ENCODE measurements around the gene CDC42BPB. TPM values are rescaled to one million over a fixed set of nuclear protein-coding genes. Genes with fewer than 3 reads are reported as not detected.

CDC42BPB gene
- polyA plus RNA-seq, 1 of the 3 experiments (the other 2 are of a cell fraction): 61.6 TPM

DNA sequence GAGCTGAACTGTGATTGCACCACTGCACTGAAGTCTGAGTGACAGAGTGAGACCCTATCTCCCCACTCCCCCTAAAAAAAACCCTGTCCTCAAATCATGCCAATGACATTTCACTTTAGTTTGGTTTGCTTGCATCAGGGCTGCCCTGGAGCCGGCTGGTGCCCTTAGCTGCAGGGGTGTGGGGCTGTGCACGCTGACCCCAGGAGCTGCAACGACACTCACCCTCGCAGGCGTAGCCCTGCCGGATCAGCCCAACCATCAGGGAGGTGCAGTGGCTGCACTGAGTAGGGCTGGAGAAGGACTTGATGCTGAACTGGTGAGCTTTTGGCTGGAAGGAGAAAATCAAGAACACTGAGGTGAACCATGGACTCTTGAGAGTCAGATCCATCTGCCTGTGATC is 105.1 kb downstream of the CDC42BPB start:
- H3K9me2 ChIP-seq: no peaks in the 10 kb centered on the region
- CTCF ChIA-PET: no interaction called here
- 89% methylated on average over 4 of the region's 6 CpGs for WGBS (ENCODE audit: low lambda C conversion rate)
- no peaks in the 10 kb centered on the region for H3F3A ChIP-seq (replicated peaks; ENCODE audit: insufficient read depth)
- H3K4me1 ChIP-seq (ENCODE audit: control insufficient read depth in 1 of 2, insufficient read depth in 2 of 2, low read depth in 1 of 2, low read length in 1 of 2): peaks cover 3 to 10% of the 10 kb centered on the region in 2 experiments; a peak in 1 of 4 replicates
- no peak for DNase-seq
- TF ChIP-seq FOXJ3 (CRISPR knock-in tag; IDR thresholded peaks at IDR 0.05): no peak
- no peak for TF ChIP-seq SIN3A (IDR thresholded peaks at IDR 0.05; ENCODE audit: borderline replicate concordance, low read depth, low read length)
- no peak for TF ChIP-seq EZH2phosphoT487 (IDR thresholded peaks at IDR 0.05; ENCODE audit: borderline replicate concordance, low read depth)
- TF ChIP-seq, protein P1, sequence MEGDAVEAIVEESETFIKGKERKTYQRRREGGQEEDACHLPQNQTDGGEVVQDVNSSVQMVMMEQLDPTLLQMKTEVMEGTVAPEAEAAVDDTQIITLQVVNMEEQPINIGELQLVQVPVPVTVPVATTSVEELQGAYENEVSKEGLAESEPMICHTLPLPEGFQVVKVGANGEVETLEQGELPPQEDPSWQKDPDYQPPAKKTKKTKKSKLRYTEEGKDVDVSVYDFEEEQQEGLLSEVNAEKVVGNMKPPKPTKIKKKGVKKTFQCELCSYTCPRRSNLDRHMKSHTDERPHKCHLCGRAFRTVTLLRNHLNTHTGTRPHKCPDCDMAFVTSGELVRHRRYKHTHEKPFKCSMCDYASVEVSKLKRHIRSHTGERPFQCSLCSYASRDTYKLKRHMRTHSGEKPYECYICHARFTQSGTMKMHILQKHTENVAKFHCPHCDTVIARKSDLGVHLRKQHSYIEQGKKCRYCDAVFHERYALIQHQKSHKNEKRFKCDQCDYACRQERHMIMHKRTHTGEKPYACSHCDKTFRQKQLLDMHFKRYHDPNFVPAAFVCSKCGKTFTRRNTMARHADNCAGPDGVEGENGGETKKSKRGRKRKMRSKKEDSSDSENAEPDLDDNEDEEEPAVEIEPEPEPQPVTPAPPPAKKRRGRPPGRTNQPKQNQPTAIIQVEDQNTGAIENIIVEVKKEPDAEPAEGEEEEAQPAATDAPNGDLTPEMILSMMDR (IDR thresholded peaks at IDR 0.05): no peak
- TF ChIP-seq TAF1 (IDR thresholded peaks at IDR 0.05; ENCODE audit: borderline replicate concordance, low read depth, low read length): no peak
- TF ChIP-seq, protein P2, sequence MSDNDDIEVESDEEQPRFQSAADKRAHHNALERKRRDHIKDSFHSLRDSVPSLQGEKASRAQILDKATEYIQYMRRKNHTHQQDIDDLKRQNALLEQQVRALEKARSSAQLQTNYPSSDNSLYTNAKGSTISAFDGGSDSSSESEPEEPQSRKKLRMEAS (IDR thresholded peaks at IDR 0.05; ENCODE audit: low read depth): no peak
- TF ChIP-seq MEF2A (IDR thresholded peaks at IDR 0.05; ENCODE audit: borderline replicate concordance, low read depth): no peak
- TF ChIP-seq NFIC (IDR thresholded peaks at IDR 0.05; ENCODE audit: borderline replicate concordance): no peak
- no peak for TF ChIP-seq NRF1 (IDR thresholded peaks at IDR 0.05; ENCODE audit: low read depth, low read length)
- TF ChIP-seq, protein P3, sequence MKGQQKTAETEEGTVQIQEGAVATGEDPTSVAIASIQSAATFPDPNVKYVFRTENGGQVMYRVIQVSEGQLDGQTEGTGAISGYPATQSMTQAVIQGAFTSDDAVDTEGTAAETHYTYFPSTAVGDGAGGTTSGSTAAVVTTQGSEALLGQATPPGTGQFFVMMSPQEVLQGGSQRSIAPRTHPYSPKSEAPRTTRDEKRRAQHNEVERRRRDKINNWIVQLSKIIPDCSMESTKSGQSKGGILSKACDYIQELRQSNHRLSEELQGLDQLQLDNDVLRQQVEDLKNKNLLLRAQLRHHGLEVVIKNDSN (IDR thresholded peaks at IDR 0.05; ENCODE audit: borderline replicate concordance, low read depth): no peak
- no peak for TF ChIP-seq CHD2 (IDR thresholded peaks at IDR 0.05; ENCODE audit: low read length, partially characterized antibody)
- no peak for TF ChIP-seq FOXM1 (IDR thresholded peaks at IDR 0.05; ENCODE audit: low read depth)
- TF ChIP-seq, protein P4, sequence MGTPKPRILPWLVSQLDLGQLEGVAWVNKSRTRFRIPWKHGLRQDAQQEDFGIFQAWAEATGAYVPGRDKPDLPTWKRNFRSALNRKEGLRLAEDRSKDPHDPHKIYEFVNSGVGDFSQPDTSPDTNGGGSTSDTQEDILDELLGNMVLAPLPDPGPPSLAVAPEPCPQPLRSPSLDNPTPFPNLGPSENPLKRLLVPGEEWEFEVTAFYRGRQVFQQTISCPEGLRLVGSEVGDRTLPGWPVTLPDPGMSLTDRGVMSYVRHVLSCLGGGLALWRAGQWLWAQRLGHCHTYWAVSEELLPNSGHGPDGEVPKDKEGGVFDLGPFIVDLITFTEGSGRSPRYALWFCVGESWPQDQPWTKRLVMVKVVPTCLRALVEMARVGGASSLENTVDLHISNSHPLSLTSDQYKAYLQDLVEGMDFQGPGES (IDR thresholded peaks at IDR 0.05; ENCODE audit: low read depth, low read length): no peak
- TF ChIP-seq RFX5 (IDR thresholded peaks at IDR 0.05; ENCODE audit: low read length): no peak
- TF ChIP-seq, protein P5, sequence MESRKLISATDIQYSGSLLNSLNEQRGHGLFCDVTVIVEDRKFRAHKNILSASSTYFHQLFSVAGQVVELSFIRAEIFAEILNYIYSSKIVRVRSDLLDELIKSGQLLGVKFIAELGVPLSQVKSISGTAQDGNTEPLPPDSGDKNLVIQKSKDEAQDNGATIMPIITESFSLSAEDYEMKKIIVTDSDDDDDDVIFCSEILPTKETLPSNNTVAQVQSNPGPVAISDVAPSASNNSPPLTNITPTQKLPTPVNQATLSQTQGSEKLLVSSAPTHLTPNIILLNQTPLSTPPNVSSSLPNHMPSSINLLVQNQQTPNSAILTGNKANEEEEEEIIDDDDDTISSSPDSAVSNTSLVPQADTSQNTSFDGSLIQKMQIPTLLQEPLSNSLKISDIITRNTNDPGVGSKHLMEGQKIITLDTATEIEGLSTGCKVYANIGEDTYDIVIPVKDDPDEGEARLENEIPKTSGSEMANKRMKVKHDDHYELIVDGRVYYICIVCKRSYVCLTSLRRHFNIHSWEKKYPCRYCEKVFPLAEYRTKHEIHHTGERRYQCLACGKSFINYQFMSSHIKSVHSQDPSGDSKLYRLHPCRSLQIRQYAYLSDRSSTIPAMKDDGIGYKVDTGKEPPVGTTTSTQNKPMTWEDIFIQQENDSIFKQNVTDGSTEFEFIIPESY (IDR thresholded peaks at IDR 0.05; ENCODE audit: borderline replicate concordance, low read depth): no peak
- TF ChIP-seq RCOR1 (IDR thresholded peaks at IDR 0.05; ENCODE audit: low read length): no peak
- TF ChIP-seq, protein P6, sequence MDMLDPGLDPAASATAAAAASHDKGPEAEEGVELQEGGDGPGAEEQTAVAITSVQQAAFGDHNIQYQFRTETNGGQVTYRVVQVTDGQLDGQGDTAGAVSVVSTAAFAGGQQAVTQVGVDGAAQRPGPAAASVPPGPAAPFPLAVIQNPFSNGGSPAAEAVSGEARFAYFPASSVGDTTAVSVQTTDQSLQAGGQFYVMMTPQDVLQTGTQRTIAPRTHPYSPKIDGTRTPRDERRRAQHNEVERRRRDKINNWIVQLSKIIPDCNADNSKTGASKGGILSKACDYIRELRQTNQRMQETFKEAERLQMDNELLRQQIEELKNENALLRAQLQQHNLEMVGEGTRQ (IDR thresholded peaks at IDR 0.05; ENCODE audit: borderline replicate concordance, low read depth, low read length): no peak
- TF ChIP-seq, protein P7, sequence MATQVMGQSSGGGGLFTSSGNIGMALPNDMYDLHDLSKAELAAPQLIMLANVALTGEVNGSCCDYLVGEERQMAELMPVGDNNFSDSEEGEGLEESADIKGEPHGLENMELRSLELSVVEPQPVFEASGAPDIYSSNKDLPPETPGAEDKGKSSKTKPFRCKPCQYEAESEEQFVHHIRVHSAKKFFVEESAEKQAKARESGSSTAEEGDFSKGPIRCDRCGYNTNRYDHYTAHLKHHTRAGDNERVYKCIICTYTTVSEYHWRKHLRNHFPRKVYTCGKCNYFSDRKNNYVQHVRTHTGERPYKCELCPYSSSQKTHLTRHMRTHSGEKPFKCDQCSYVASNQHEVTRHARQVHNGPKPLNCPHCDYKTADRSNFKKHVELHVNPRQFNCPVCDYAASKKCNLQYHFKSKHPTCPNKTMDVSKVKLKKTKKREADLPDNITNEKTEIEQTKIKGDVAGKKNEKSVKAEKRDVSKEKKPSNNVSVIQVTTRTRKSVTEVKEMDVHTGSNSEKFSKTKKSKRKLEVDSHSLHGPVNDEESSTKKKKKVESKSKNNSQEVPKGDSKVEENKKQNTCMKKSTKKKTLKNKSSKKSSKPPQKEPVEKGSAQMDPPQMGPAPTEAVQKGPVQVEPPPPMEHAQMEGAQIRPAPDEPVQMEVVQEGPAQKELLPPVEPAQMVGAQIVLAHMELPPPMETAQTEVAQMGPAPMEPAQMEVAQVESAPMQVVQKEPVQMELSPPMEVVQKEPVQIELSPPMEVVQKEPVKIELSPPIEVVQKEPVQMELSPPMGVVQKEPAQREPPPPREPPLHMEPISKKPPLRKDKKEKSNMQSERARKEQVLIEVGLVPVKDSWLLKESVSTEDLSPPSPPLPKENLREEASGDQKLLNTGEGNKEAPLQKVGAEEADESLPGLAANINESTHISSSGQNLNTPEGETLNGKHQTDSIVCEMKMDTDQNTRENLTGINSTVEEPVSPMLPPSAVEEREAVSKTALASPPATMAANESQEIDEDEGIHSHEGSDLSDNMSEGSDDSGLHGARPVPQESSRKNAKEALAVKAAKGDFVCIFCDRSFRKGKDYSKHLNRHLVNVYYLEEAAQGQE (IDR thresholded peaks at IDR 0.05; ENCODE audit: low read depth, low read length): no peak
- no peak for TF ChIP-seq TCF12 (IDR thresholded peaks at IDR 0.05)
- TF ChIP-seq EP300 (IDR thresholded peaks at IDR 0.05; ENCODE audit: borderline replicate concordance in 1 of 2, low read depth in 1 of 2, low read length in 1 of 2): no peak
- H3K9me3 ChIP-seq: no peaks in the 10 kb centered on the region
- POLR2A ChIA-PET: no interaction called here
- no peak overlapping the region for H3K4me3 ChIP-seq (ENCODE audit: low read depth in 2 of 2, low read length in 1 of 2)
- no peak overlapping the region for H2AFZ ChIP-seq (ENCODE audit: low read depth)
- peaks cover 46 to 79% of the 10 kb centered on the region in 2 experiments for H3K36me3 ChIP-seq (replicated peaks in 1 of 2; ENCODE audit: control insufficient read depth in 1 of 2, insufficient read depth in 2 of 2, low read length in 1 of 2)
- H3K79me2 ChIP-seq (ENCODE audit: insufficient read depth): no peaks in the 10 kb centered on the region
- H3K27me3 ChIP-seq (ENCODE audit: insufficient read depth): no peaks in the 10 kb centered on the region
- H3K4me2 ChIP-seq: no peak overlapping the region
- H4K20me1 ChIP-seq (ENCODE audit: insufficient read depth): no peaks in the 10 kb centered on the region
- H3K9ac ChIP-seq: no peak overlapping the region
- no peak overlapping the region for H3K27ac ChIP-seq (ENCODE audit: low read depth in 2 of 2, low read length in 1 of 2)
